LNCAP (cell line): ENCODE data around the gene ZNF664.

Source experiments
- TF ChIP-seq, protein P1 (sequence below): fragments of 450-650 bp; IDR thresholded peaks from 2 replicates; pipeline ENCODE4 v1.5.1; 2017; ENCODE audit warnings: mild to moderate bottlenecking

The ZNF664 gene

GRCh38 chr12:124059752-124060151, 86.7 kb downstream of the ZNF664 start:
- TF ChIP-seq, protein P1, sequence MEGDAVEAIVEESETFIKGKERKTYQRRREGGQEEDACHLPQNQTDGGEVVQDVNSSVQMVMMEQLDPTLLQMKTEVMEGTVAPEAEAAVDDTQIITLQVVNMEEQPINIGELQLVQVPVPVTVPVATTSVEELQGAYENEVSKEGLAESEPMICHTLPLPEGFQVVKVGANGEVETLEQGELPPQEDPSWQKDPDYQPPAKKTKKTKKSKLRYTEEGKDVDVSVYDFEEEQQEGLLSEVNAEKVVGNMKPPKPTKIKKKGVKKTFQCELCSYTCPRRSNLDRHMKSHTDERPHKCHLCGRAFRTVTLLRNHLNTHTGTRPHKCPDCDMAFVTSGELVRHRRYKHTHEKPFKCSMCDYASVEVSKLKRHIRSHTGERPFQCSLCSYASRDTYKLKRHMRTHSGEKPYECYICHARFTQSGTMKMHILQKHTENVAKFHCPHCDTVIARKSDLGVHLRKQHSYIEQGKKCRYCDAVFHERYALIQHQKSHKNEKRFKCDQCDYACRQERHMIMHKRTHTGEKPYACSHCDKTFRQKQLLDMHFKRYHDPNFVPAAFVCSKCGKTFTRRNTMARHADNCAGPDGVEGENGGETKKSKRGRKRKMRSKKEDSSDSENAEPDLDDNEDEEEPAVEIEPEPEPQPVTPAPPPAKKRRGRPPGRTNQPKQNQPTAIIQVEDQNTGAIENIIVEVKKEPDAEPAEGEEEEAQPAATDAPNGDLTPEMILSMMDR, result no peak
